Liver (tissue), 3 donors: ENCODE measurements around the gene SPATA31C1.

Experiments
- ATF3 ChIP-seq: IDR thresholded peaks from 2 replicates; pipeline ENCODE4 v1.6.1; 2016; ENCODE audit warnings: antibody characterized with exemption
- CTCF ChIP-seq: fragments of 150-350 bp; IDR thresholded peaks from 2 replicates; pipeline ENCODE4 v1.5.1; 2017; ENCODE audit warnings: improper control_type of control experiment, low read depth, low read length; ENCODE audit not compliant: missing input control
- EGR1 ChIP-seq, 2 donors: IDR thresholded peaks; 2 replicates each; pipeline ENCODE4 v1.6.1; 2016 to 2018; ENCODE audit warnings: antibody characterized with exemption in 2 of 2, low read depth in 2 of 2
- JUND ChIP-seq, 2 donors: IDR thresholded peaks; 2 replicates each; pipeline ENCODE4 v1.6.1; 2016; ENCODE audit warnings: antibody characterized with exemption in 2 of 2
- RAD21 ChIP-seq, 2 donors: IDR thresholded peaks; 2 replicates each; pipeline ENCODE4 v1.6.1; 2016; ENCODE audit warnings: antibody characterized with exemption in 2 of 2, mild to moderate bottlenecking in 2 of 2
- REST ChIP-seq: IDR thresholded peaks from 2 replicates; pipeline ENCODE4 v1.6.1; 2016; ENCODE audit warnings: antibody characterized with exemption, mild to moderate bottlenecking
- RXRA ChIP-seq, 2 donors: IDR thresholded peaks; 2 replicates each; pipeline ENCODE4 v1.6.1; 2017 to 2018; ENCODE audit warnings: antibody characterized with exemption in 2 of 2, mild to moderate bottlenecking in 1 of 2
- TAF1 ChIP-seq: conservative IDR thresholded peaks from 2 replicates; pipeline ENCODE4 v1.6.1; 2016; ENCODE audit warnings: antibody characterized with exemption, mild to moderate bottlenecking
- YY1 ChIP-seq: IDR thresholded peaks from 2 replicates; pipeline ENCODE4 v1.6.1; 2016; ENCODE audit warnings: antibody characterized with exemption, mild to moderate bottlenecking
- TF ChIP-seq, protein P1 (sequence below): IDR thresholded peaks from 2 replicates; pipeline ENCODE4 v1.6.1; 2016; ENCODE audit warnings: antibody characterized with exemption
- donor health status: healthy.
- donor health status: healthy.

DNA sequence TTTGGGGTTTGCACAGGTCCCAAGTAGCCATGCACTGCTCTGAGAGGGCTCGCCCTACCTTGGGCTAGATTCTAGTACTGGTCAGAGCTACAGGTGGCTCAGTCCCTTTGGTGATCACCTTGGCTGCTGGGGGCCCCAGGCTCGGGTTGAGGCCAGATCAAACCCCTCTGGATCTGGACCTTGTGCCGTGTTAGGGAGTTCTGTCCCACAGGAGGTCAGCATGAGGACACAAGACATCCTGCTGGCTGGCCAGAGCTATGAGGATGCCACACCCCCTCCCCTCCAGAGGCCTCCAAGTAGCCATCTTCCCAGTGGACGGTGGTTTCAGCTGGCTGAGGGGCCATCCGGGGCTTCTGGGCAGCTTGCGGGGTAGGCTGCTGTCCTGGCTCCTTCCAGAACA lies 46.0 kb downstream of the SPATA31C1 start:
- TF ChIP-seq RAD21 (IDR thresholded peaks at IDR 0.05) (no peak), CTCF (no peak), EGR1 (IDR thresholded peaks at IDR 0.05; ENCODE audit: low read depth in 2 of 2) (no peak), REST (no peak), TAF1 (no peak), ATF3 (no peak), YY1 (no peak), JUND (IDR thresholded peaks at IDR 0.05) (no peak), RXRA (IDR thresholded peaks at IDR 0.05) (no peak)
- TF ChIP-seq, protein P1, sequence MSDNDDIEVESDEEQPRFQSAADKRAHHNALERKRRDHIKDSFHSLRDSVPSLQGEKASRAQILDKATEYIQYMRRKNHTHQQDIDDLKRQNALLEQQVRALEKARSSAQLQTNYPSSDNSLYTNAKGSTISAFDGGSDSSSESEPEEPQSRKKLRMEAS, result no peak
